T-helper 2 cell treated with Interferon-gamma antibody and Interleukin-4, amounts not matched to agents 100 ng/mL and 5 ng/mL, for 36 hours (primary cell): ENCODE data around the gene DTWD2. TPM values are rescaled to one million over a fixed set of nuclear protein-coding genes. Genes with fewer than 3 reads are reported as not detected.

Experiments used
- intact Hi-C: fragments of 100-400 bp; cut with micrococcal nuclease; formaldehyde crosslinking; loops from one replicate; pipeline ENCODE4 v1.15.1; 2023
- total RNA-seq: library from RNA; stranded (reverse); gene quantifications from 2 replicates; pipeline ENCODE4 v1.2.3, GENCODE V29; 2022

DTWD2 gene
- total RNA-seq, 1 donor from 2014 or later: 2.8 TPM

- intact Hi-C loops: no loop called here
Measured at GRCh38 chr5:118789366-118789765, 199.0 kb downstream of the DTWD2 start.

GRCh38 chr5:118788351-118788750, 200.0 kb downstream of the DTWD2 start:
- intact Hi-C loops: no loop called here

Other genes with a start within 250 kb of the DTWD2 start
- 31.7 and 32.4 TPM in 2 replicates for gene DMXL1, start 82.5 kb upstream of the DTWD2 start, total RNA-seq